GM13977 (cell line): Measurements from ENCODE around the gene FARS2.

Experiments
- DNase-seq: peaks from one replicate; pipeline ENCODE4 v3.0.0; 2012; ENCODE audit warnings: low spot score
- CTCF ChIP-seq: IDR thresholded peaks from 2 replicates; pipeline ENCODE4 v1.5.1; 2012; ENCODE audit warnings: mild to moderate bottlenecking, control low read depth; ENCODE audit not compliant: insufficient read depth; ENCODE audit errors: extremely low read depth, missing control alignments
- in situ Hi-C: fragments of 300-500 bp; cut with MboI; formaldehyde crosslinking; loops from one replicate; pipeline ENCODE4 v1.12.0; 2022; ENCODE audit warnings: low sequenced_read_pairs, low pct_unique_long_range_greater_than_20kb, mixed read lengths, inconsistent platforms; ENCODE audit not compliant: unreplicated experiment

Gene FARS2

GRCh38 chr6:5256952-5257351 lies 4.4 kb upstream of the FARS2 start:
- TF ChIP-seq CTCF = no peak
- in situ Hi-C loops = no loop called here

GRCh38 chr6:5257400-5257799 lies 3.9 kb upstream of the FARS2 start:
- no peak for TF ChIP-seq CTCF
- in situ Hi-C loops = no loop called here
- DNase-seq = no peak

More at GRCh38 chr6:5256952-5257351, 4.4 kb upstream of the FARS2 start:
- DNase-seq = no peak

- in situ Hi-C loops = no loop called here
- TF ChIP-seq CTCF = no peak
- DNase-seq = no peak
These were observed 1.9 kb upstream of the FARS2 start for GRCh38 chr6:5259428-5259827.

GRCh38 chr6:5260111-5260620 lies 1.1 kb upstream of the FARS2 start:
- in situ Hi-C loops = no loop called here
- no peak for TF ChIP-seq CTCF
- peak; percentile 85 for DNase-seq

- DNase-seq = no peak
- in situ Hi-C loops = no loop called here
- TF ChIP-seq CTCF = no peak
These were observed 314 bp downstream of the FARS2 start for GRCh38 chr6:5261545-5262109.

GRCh38 chr6:5266423-5266822 lies 5.1 kb downstream of the FARS2 start:
- no peak for DNase-seq
- no peak for TF ChIP-seq CTCF
- in situ Hi-C loops = no loop called here
